ENCODE data around the gene RILPL1.

GRCh38 chr12:123478762-123479161 lies 54.8 kb downstream of the RILPL1 start:
- TF ChIP-seq CTCF (IDR thresholded peaks at IDR 0.05; ENCODE audit: low read length) (no peak), EZH2 (IDR thresholded peaks at IDR 0.05; ENCODE audit: borderline replicate concordance, low read length) (no peak)
